Stimulated activated CD8-positive, alpha-beta memory T cell treated with anti-CD3 and anti-CD28 coated beads, Interleukin-12 subunit alpha, Interleukin-12 subunit beta, amount 100 ng/mL, for 24 hours (primary cell): ENCODE results near the gene CDC42SE1.

Experiments
- DNase-seq: peaks from one replicate; pipeline ENCODE4 v3.0.0-alpha.2; 2020; ENCODE audit errors: extremely low read depth

Gene CDC42SE1

GRCh38 chr1:151054971-151055547, 4.4 kb downstream of the CDC42SE1 start:
- no peak for DNase-seq

- no peak for DNase-seq
Observed at GRCh38 chr1:151051356-151052009, 7.9 kb downstream of the CDC42SE1 start.

GRCh38 chr1:151050051-151050688, 9.3 kb downstream of the CDC42SE1 start:
- DNase-seq: no peak

GRCh38 chr1:151049458-151049857, 10.0 kb downstream of the CDC42SE1 start:
- DNase-seq: no peak

GRCh38 chr1:151048645-151049032, 10.8 kb downstream of the CDC42SE1 start:
- no peak for DNase-seq

- DNase-seq: no peak
Observed at GRCh38 chr1:151047925-151048644, 11.3 kb downstream of the CDC42SE1 start.

GRCh38 chr1:151047591-151047924, 11.9 kb downstream of the CDC42SE1 start, which contains the start of gene C1orf56:
C1orf56 (plus strand) TSS chr1:151047751; CDS start chr1:151047848, 97 bp downstream.
- DNase-seq: no peak

- no peak for DNase-seq
Observed at GRCh38 chr1:151043163-151043562, 16.3 kb downstream of the CDC42SE1 start.

- DNase-seq: no peak
Observed at GRCh38 chr1:151039521-151039920, 19.9 kb downstream of the CDC42SE1 start.

- DNase-seq: no peak
Observed at GRCh38 chr1:151037032-151037431, 22.4 kb downstream of the CDC42SE1 start.

GRCh38 chr1:151036356-151036755, 23.1 kb downstream of the CDC42SE1 start, which contains the start of gene BNIPL:
BNIPL (plus strand) TSS chr1:151036586; CDS start chr1:151036726, 140 bp downstream.
- no peak for DNase-seq

- DNase-seq: no peak
Observed at GRCh38 chr1:151035167-151035566, 24.3 kb downstream of the CDC42SE1 start.

GRCh38 chr1:151032164-151032563, 27.3 kb downstream of the CDC42SE1 start:
- DNase-seq: no peak

- no peak for DNase-seq
Observed at GRCh38 chr1:151026460-151026859, 33.0 kb downstream of the CDC42SE1 start.

- DNase-seq: peak; percentile 58
Observed at GRCh38 chr1:151024540-151025146, 34.8 kb downstream of the CDC42SE1 start.

- DNase-seq: no peak
Observed at GRCh38 chr1:151013518-151013917, 45.9 kb downstream of the CDC42SE1 start.

GRCh38 chr1:151012684-151013471, 46.5 kb downstream of the CDC42SE1 start:
- DNase-seq: no peak

GRCh38 chr1:151011154-151011850, 48.1 kb downstream of the CDC42SE1 start:
- no peak for DNase-seq

- DNase-seq: no peak
Observed at GRCh38 chr1:151010346-151010726, 49.1 kb downstream of the CDC42SE1 start.

GRCh38 chr1:151009674-151010345, 49.6 kb downstream of the CDC42SE1 start:
- no peak for DNase-seq
